ENCODE measurements around the gene SMAD2. TPM values are rescaled to one million over a fixed set of nuclear protein-coding genes. Genes with fewer than 3 reads are reported as not detected.

SMAD2 gene
- total RNA-seq, 1 experiment from 2014 or later, result 167 TPM

DNA sequence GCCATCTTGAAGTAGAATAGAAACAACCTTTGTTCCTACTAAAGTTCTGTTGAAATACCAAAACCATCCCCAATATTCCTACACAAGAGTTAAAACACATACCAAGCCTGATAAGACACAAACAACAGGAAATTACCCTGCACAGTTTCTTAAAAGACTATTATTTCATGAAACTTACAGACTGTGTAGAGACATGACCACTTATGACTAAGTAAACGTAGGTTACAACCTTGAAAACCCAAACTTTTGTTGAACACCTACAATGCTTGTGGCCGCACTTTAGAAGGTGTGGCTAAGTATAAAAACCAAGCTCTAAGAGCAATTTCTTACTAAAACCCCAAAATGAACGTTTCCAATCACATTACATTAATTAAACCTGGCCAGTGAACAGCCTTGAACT lies 2.0 kb downstream of the SMAD2 start:
- no peaks in the 10 kb centered on the region for H3K9me3 Mint-ChIP-seq (ENCODE audit: unreplicated experiment)
- no peaks in the 10 kb centered on the region for H3K36me3 Mint-ChIP-seq (ENCODE audit: insufficient read depth, unreplicated experiment)
- H3K4me3 Mint-ChIP-seq (ENCODE audit: unreplicated experiment), result peak overlapping the region; percentile 86
- intact Hi-C loops (cut with micrococcal nuclease), result no loop called here
- POLR2A ChIA-PET, result interaction anchor here (0.5 to 3.5 kb wide), 7 partner anchors 8 to 87 kb away, joined by 3 to 18 read pairs (median 4); no protein-coding TSS in a partner anchor
- no peaks in the 10 kb centered on the region for H3K27me3 Mint-ChIP-seq (ENCODE audit: insufficient read depth, unreplicated experiment)
- H3K27ac Mint-ChIP-seq (ENCODE audit: low read depth, unreplicated experiment), result peak overlapping the region; percentile 91
- DNase-seq (ENCODE audit: unreplicated experiment), result peak; percentile 23
- H3K4me1 Mint-ChIP-seq (ENCODE audit: insufficient read depth, unreplicated experiment), result peaks cover 45% of the 10 kb centered on the region
- no TSS peak for BruUV-seq (replicated peaks)
- CTCF ChIA-PET, result no interaction called here
- TF ChIP-seq, protein P1, sequence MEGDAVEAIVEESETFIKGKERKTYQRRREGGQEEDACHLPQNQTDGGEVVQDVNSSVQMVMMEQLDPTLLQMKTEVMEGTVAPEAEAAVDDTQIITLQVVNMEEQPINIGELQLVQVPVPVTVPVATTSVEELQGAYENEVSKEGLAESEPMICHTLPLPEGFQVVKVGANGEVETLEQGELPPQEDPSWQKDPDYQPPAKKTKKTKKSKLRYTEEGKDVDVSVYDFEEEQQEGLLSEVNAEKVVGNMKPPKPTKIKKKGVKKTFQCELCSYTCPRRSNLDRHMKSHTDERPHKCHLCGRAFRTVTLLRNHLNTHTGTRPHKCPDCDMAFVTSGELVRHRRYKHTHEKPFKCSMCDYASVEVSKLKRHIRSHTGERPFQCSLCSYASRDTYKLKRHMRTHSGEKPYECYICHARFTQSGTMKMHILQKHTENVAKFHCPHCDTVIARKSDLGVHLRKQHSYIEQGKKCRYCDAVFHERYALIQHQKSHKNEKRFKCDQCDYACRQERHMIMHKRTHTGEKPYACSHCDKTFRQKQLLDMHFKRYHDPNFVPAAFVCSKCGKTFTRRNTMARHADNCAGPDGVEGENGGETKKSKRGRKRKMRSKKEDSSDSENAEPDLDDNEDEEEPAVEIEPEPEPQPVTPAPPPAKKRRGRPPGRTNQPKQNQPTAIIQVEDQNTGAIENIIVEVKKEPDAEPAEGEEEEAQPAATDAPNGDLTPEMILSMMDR (IDR thresholded peaks at IDR 0.05; ENCODE audit: unreplicated experiment), result no peak

DNA sequence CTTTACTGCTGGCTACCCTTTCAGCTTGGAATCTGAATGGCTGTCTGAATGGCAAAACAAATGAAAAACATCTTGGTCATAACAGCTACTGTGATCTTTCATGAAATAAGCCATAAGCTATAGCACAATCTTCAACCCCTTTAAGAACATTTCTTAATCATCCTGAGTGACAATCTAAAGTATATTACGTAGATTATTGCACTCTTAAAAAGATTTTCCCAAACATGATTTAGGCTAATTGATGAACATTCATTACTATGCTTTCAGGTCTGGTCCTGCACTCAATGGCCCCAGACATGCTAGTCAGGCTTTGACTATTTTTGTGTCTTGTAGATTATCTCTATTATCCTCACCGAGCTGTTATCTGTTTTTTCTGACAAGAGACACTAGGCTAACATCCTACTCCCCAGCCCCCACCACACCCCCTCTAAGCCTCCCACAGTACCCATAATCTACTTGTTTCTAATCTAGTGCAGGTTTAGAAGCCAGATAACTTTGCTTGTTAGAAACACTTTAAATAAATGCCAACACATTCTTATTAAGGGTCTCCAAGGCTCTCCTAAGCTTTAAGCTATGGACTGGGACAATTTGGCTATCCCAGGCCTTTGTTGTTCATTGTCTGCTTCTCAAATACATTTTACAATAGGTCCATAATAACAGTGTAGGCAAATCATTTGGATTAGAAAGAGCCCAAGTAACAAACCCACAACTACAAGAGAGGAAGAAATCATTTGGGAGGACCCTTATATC lies 4.2 kb downstream of the SMAD2 start:
- Mint-ChIP-seq H3K36me3 (ENCODE audit: insufficient read depth, unreplicated experiment) (no peaks in the 10 kb centered on the region), H3K27me3 (ENCODE audit: insufficient read depth, unreplicated experiment) (no peaks in the 10 kb centered on the region), H3K27ac (ENCODE audit: low read depth, unreplicated experiment) (no peak overlapping the region), H3K4me1 (ENCODE audit: insufficient read depth, unreplicated experiment) (peaks cover 43% of the 10 kb centered on the region), H3K9me3 (ENCODE audit: unreplicated experiment) (no peaks in the 10 kb centered on the region), H3K4me3 (ENCODE audit: unreplicated experiment) (no peak overlapping the region)
- BruUV-seq (replicated peaks), result no TSS peak
- POLR2A ChIA-PET, result interaction anchor here (2.6 to 3.5 kb wide), 2 partner anchors 8 to 12 kb away, joined by 10 to 18 read pairs; no protein-coding TSS in a partner anchor
- CTCF ChIA-PET, result interaction anchor here (0.6 kb wide), 1 partner anchor 38 kb away, joined by 9 read pairs; no protein-coding TSS in a partner anchor
- intact Hi-C loops (cut with micrococcal nuclease), result no loop called here
- no peak for DNase-seq (ENCODE audit: unreplicated experiment)
- TF ChIP-seq, protein P1 (IDR thresholded peaks at IDR 0.05; ENCODE audit: unreplicated experiment), result no peak

DNA sequence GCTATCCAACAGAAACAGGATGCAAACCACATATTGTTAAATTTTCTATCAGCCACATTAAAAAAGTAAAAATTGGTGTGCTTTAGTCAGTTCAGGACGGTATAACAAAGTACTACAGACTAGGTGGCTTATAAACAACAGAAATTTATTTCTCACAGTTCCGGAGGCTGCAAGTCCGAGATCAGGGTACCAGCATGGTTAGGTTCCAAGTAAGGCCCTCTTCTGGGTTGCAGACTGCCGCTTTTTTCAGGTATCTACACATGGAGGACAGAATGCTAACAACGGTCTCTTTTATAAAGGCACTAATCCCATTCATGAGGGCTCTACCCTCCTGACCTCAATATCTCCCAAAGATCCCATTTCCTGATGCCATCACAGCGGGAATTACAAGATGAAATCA lies 10.5 kb downstream of the SMAD2 start:
- POLR2A ChIA-PET, result interaction anchor here (0.9 to 1.6 kb wide), 2 partner anchors 9 to 10 kb away, joined by 3 to 4 read pairs; no protein-coding TSS in a partner anchor
- Mint-ChIP-seq H3K36me3 (ENCODE audit: insufficient read depth, unreplicated experiment) (peaks cover 7% of the 10 kb centered on the region), H3K4me3 (ENCODE audit: unreplicated experiment) (no peak overlapping the region), H3K9me3 (ENCODE audit: unreplicated experiment) (no peaks in the 10 kb centered on the region), H3K27ac (ENCODE audit: low read depth, unreplicated experiment) (no peak overlapping the region), H3K4me1 (ENCODE audit: insufficient read depth, unreplicated experiment) (peaks cover 41% of the 10 kb centered on the region), H3K27me3 (ENCODE audit: insufficient read depth, unreplicated experiment) (no peaks in the 10 kb centered on the region)
- TF ChIP-seq, protein P1 (IDR thresholded peaks at IDR 0.05; ENCODE audit: unreplicated experiment), result no peak
- intact Hi-C loops (cut with micrococcal nuclease), result no loop called here
- BruUV-seq (replicated peaks), result no TSS peak
- no peak for DNase-seq (ENCODE audit: unreplicated experiment)
- CTCF ChIA-PET, result interaction anchor here (0.6 kb wide), 1 partner anchor 741 kb away, joined by 4 read pairs; no protein-coding TSS in a partner anchor

DNA sequence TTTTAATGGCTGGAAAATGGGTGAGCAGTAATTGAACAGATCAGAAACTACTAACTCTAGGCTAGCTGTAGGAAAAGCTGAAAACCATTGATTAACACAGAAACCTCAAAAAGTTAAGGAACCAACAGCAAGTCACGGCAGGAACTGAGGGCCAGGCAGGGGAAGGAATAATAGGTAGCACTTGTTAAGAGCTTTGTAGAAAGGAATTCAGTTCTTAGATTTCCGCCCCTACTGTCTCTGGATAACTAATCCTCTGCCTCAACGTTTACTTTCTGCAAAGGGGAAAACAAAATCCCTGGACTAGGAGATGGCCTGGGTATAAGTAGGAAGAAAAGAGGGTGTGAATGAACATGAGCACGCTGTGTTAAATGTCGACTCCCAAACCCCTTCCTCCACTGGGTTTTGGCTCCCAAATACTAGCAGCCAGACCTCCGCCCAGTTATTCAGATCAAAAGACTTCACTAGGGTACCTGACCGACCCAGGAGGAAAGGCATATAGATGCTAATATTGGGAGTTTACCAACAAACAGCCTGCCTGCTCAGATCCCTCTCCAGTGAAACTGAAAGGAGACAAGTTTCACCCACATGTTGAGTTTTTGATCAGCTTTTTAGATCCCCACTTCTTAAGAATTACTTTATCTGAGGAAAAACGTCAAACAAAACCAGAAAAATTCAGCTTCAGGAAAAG lies 12.4 kb downstream of the SMAD2 start:
- peaks cover 45% of the 10 kb centered on the region for H3K4me1 Mint-ChIP-seq (ENCODE audit: insufficient read depth, unreplicated experiment)
- H3K27ac Mint-ChIP-seq (ENCODE audit: low read depth, unreplicated experiment), result peak overlapping the region; percentile 37

More for the DNA sequence above, 12.4 kb downstream of the SMAD2 start:
- H3K36me3 Mint-ChIP-seq (ENCODE audit: insufficient read depth, unreplicated experiment), result peaks cover 7% of the 10 kb centered on the region
- ChIA-PET POLR2A (interaction anchor here (0.7 to 2.0 kb wide), 2 partner anchors 10 to 89 kb away, joined by 5 to 10 read pairs; no protein-coding TSS in a partner anchor), CTCF (no interaction called here)
- no peaks in the 10 kb centered on the region for H3K27me3 Mint-ChIP-seq (ENCODE audit: insufficient read depth, unreplicated experiment)
- no peak for DNase-seq (ENCODE audit: unreplicated experiment)
- H3K9me3 Mint-ChIP-seq (ENCODE audit: unreplicated experiment), result no peaks in the 10 kb centered on the region
- TF ChIP-seq, protein P1 (IDR thresholded peaks at IDR 0.05; ENCODE audit: unreplicated experiment), result no peak
- intact Hi-C loops (cut with micrococcal nuclease), result no loop called here
- no peak overlapping the region for H3K4me3 Mint-ChIP-seq (ENCODE audit: unreplicated experiment)
- no TSS peak for BruUV-seq (replicated peaks)
